ENCODE measurements around the gene ESRRB.

Gene ESRRB

GRCh38 chr14:76407449-76408150 is 31.7 kb downstream of the ESRRB start:
- no peak for DNase-seq

DNA sequence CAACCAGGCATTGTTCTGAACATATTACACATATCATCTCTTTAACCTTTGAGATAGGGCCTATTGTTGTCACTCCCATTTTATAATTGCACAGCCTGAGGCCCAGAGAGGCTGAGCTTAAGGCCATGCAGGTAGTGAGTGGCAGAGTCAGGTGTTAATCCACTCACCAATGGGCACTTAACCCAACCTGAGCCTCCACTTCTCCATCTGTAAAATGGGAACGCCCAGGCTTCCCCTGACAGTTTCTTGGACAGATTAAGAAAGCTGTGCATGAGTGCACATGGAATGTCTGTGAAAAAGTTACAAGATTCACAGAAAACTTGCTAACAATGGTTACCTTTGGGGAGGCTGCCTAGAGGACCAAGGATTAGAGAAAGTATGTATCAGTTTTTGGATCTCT is 32.9 kb downstream of the ESRRB start:
- DNase-seq, result no peak

- DNase-seq, result no peak
Measured at GRCh38 chr14:76412501-76412900, 36.6 kb downstream of the ESRRB start.

- DNase-seq, result no peak
Measured at GRCh38 chr14:76413106-76413961, 37.4 kb downstream of the ESRRB start.

- no peak for DNase-seq
Measured at GRCh38 chr14:76413962-76414600, 38.1 kb downstream of the ESRRB start.

DNA sequence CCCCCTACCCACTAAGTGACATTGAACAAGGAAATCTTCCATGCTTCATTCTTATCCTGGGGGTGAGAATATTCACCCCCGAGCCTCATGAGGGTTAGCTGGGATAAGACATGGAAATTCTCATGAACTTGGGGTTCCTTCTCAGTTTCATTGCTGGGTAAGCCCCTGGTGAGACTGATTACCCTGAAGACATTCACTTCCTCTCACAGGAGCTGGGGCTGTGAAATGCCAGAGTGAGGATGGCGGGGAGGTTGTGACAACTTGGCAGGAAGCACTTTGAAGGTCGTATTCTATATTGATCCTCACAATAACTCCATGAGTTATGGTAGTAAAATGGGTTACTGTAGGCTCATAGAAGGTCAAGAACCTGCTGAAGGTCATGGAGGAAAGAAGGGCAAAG is 43.5 kb downstream of the ESRRB start:
- DNase-seq, result no peak

GRCh38 chr14:76420827-76421226 is 44.9 kb downstream of the ESRRB start:
- no peak for DNase-seq

DNA sequence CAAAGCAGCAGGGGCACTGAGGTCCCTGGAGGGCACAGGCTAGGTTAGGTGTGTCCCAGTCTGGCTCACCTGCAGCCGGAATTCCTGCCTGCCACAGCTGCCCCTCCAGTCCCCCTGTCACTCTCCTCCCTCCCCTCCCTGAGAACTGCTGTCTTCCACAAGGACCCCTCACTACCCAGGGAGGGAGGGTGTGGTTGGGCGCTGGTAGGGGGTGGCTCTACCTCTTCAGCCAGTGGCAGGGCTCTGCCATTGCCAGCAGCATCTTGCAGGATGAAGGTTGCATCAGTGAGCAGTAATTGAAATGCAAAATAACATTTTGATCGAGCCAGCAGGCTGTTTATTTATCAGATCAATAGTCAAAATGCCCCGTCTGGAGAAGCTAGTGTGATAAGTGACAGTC is 45.7 kb downstream of the ESRRB start:
- DNase-seq, result no peak

DNA sequence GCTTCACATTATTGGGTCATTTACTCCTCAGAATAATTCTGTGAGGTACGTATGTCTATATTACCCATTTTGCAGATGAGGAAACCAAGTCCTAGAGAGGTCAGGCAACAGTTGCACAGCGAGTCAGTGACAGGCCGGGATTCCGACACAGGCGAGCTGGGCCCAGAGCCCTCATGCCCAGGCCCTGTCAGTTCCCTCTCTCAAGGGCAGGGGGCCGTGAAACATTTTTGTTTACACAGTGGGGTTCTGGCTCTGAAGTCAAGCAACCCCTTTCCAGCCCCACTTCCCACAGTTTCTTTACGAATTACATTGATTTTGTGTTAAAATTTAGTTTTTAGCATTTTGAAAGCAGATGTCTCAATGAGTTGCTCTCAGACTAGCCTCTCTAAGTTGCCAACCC is 46.7 kb downstream of the ESRRB start:
- no peak for DNase-seq

DNA sequence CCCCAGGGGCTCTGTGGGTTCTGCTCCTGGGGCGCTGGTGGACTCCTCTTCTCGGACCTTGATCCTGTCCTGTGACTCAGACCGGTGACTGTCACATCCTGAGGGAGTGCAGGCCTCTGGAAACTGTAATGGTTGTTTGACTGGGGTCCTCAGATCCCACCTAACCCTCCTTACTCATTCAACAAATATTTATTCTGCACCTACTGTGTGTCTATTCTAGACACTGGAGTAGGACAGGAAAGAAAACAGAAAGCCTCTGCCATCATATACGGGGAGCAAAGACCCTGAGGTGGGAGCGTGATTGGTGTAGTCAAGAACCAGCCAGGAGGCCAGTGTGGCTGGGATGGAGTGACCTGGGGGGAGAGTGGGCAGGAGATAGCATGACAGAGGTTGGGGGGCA is 47.6 kb downstream of the ESRRB start:
- no peak for DNase-seq

DNA sequence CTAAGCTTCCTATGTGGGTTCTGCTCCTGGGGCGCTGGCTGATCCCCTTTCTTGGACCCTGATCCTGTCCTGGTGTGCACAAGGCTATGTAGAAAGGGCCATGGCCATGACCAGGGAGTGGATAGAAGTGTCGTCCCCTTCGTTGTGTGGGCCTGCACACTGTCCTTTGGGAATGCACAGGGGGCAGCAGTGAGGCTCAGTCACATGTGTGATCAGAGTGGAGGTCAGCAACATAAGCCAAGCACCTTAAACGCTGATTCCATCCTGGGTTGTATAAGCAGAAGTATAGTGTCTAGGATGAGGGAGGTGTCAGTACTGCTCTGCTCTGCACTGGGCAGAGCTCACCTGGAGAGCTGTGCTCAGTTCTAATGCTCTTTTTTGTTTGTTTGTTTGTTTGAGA is 48.4 kb downstream of the ESRRB start:
- no peak for DNase-seq

GRCh38 chr14:76426161-76426696 is 50.3 kb downstream of the ESRRB start:
- no peak for DNase-seq

- DNase-seq, result no peak
Measured at GRCh38 chr14:76428611-76429010, 52.7 kb downstream of the ESRRB start.

- DNase-seq, result no peak
Measured at GRCh38 chr14:76430017-76430416, 54.1 kb downstream of the ESRRB start.

DNA sequence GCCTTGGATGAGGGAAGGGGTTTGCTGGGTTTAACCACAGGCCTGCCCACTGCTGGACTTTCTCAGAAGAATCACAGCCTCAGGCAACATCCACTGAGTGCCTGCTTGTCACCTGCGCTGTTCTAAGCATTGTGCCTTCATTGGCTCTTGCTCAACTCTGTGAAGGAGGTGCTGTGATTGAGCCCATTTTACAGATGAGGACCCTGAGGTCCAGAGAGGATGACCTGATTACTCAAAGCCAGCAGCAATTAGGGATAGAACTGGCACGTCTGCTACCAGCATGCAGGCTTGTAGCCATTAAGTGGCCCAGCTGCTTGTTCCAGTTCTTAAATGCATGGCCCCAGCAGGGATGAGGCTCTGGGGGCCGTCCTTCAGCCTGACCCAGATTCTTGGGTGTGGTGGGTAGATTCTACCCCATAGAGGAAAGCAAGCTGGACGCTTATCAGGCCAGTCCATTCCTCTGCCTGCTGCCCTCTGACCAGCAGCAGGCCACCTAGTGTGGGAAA is 54.6 kb downstream of the ESRRB start:
- DNase-seq, result no peak

GRCh38 chr14:76431538-76431937 is 55.6 kb downstream of the ESRRB start:
- no peak for DNase-seq

DNA sequence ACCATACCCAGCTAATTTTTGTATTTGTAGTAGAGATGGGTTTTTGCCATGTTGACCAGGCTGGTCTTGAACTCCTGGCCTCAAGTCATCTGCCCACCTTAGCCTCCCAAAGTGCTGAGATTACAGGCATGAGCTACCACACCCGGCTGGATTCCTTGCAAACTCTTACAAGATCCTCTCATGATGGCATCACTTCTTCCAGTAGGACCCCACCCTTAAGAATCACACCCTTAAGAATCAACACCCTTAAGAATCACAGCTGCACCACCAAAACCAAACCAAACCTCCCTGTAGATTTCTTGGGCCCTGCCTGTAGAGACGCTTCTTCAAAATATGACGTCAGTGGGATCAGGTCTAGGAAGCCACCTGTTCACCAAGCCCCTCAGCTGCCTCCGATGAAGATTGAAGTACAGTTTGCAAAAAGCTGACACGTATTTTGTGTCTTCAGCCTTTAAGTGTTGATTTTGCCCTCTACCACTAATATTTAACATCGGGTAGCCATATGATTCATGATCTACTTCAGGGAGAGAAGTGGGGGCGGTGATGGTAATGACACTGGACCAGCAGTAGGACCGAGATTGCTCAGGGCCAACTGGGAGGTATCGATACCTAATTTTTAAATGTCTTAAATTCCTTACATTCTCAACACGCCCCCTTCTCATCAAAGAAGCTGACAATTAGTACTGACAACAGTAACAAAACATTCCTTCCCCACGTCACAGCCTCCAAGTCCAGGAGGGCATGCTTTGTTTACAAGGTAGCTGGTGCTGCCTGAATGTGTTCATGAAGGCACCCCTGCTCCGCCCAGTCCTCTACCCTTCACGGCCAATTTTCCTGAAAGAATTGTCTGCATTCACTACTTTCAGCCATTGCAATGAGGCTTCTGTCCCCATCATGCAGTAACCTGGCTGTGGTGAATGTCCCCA is 57.2 kb downstream of the ESRRB start:
- DNase-seq, result no peak

GRCh38 chr14:76434220-76434619 is 58.3 kb downstream of the ESRRB start:
- no peak for DNase-seq

DNA sequence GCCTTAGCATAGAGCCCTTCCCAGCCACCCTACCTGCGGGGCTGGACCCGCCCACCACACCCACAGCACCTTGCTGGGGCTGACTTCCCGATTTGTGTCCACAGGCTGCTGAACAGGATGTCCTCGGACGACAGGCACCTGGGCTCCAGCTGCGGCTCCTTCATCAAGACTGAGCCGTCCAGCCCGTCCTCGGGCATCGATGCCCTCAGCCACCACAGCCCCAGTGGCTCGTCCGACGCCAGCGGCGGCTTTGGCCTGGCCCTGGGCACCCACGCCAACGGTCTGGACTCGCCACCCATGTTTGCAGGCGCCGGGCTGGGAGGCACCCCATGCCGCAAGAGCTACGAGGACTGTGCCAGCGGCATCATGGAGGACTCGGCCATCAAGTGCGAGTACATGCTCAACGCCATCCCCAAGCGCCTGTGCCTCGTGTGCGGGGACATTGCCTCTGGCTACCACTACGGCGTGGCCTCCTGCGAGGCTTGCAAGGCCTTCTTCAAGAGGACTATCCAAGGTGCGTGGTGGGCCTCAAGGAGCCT is 63.4 kb downstream of the ESRRB start:
- no peak for DNase-seq

GRCh38 chr14:76446486-76446885 is 70.5 kb downstream of the ESRRB start:
- no peak for DNase-seq

- DNase-seq, result no peak
Measured at GRCh38 chr14:76446921-76447320, 71.0 kb downstream of the ESRRB start.

- DNase-seq, result no peak
Measured at GRCh38 chr14:76450476-76450875, 74.5 kb downstream of the ESRRB start.
